NCI-H446 treated with DMSO at 0.1 percent for 48 hours (cell line): ENCODE data around the gene MYO1D.

ENCODE experiments used
- DNase-seq: peaks from one replicate; lab custom pipeline; 2025; lab: John Stamatoyannopoulos, UW

Gene MYO1D

DNA sequence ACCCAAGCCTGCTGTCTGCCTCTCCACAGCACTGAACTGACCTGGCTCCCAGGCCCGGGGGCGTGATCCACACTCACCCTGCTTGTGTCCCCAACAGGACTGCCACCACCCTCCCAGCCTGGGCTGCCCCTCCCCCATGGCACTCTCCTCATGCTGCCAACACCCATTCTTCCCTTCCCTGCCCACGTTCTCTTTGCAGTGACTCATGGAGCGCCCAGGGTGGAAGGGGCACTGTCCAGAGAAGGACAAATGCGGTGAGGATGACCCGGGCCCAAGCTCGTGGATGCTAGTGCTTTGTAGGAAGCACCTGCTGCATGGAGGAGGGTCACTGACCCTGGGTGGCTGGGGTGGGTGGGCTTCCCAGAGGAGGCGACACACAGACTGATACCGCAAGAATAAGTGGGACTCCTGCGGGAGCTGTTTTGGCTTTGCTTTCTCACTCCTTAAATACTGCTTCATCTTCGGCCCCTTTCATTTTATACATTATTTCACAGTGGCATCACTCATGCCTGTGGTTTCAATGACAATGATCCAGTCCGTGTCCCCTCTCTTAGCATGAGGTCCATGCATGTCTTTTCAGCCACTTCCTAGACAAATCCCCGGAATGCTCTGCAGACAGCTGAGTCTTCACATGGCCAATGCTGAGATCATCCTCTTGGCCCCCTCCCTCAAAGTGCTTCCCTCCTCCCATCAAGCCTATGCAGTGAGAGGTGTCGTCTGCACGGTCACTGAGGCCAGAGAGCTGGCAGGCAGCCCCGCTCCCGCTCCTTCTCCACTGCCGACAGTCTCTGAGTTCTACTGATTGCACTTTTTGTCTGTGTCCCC, 372.5 kb downstream of the MYO1D start:
- no peak for DNase-seq

DNA sequence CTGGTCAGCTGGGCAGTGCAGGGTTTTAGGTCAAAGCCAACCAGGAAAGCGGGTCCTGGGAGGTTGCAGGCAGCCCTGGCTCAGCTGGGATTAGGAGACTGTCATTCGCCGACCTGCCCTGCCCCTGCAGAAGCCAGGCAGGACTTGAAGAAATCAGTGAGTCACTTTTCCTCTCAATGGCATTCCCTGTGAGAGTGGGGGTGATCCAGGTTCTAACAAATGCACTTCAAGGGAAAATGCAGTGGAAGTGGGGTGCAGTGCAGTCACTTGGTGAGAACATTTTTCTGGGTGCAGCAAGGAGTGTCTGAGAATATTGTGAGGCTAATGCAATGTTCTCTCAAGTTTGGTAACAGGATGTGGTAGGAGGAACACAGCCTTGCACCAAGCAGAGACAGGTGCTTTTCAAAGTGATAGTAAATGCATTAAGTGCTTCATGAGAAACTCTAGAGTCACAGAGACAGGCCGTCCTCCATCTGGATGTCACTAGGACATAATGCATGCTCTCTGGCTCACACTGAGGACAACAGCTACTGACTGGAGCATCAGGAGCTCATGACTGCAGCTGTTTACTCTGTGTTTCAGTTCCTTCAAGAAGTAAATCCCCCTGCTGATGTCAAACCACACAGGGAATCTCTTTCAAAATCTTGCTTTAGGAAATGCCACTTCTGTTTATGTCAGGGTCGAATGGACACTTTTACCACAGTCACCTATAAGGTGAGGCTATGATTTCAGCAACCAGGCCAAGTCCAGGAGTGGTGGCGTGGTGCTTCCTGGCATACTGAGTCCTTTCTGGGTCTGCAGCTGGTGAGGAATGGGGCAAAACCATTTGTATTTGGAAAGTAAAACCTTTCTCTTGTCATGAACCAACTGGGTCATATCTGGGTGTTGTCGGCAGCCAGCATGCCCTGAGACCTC, 373.4 kb downstream of the MYO1D start:
- DNase-seq, result no peak

- no peak for DNase-seq
These were observed 374.2 kb downstream of the MYO1D start for GRCh38 chr17:32502710-32503109.

DNA sequence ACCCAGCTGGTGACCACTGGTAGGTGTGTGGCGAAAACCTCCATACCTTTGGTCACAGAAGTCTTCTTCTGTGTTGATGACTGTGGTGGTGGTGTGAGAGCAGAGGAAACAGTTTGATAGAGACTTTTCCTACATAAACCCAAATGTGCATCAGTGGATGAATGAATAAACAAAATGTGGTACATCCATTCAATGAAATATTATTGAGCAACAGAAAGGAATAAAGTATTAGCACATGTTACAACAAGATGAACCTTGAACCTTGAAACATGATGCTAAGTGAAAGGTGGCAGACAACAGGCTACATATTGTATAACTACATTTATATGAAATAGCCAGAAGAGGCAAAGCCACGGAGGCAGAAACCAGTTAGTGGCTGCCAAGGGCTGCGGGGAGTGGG, 374.9 kb downstream of the MYO1D start:
- DNase-seq, result no peak

DNA sequence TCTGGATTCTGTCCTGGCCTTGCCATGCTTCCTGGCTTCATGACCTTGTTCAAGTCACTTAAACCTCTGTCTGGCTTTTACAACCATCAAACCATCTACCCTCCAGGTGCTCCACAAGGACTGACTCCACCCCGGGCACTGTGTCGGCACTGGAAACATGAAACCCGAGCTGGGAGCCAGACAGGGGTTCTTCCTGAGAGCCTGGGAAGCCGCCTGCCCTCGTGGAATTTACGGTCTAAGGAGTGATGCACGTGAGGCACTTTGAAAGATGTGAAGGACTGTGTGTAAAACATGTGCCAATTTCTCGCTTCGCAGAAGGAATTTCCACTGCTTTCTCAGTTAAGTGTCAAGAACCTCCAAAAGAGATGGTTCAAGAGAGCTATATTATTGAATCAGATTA, 378.5 kb downstream of the MYO1D start:
- no peak for DNase-seq

GRCh38 chr17:32497431-32498205, 379.3 kb downstream of the MYO1D start:
- no peak for DNase-seq

DNA sequence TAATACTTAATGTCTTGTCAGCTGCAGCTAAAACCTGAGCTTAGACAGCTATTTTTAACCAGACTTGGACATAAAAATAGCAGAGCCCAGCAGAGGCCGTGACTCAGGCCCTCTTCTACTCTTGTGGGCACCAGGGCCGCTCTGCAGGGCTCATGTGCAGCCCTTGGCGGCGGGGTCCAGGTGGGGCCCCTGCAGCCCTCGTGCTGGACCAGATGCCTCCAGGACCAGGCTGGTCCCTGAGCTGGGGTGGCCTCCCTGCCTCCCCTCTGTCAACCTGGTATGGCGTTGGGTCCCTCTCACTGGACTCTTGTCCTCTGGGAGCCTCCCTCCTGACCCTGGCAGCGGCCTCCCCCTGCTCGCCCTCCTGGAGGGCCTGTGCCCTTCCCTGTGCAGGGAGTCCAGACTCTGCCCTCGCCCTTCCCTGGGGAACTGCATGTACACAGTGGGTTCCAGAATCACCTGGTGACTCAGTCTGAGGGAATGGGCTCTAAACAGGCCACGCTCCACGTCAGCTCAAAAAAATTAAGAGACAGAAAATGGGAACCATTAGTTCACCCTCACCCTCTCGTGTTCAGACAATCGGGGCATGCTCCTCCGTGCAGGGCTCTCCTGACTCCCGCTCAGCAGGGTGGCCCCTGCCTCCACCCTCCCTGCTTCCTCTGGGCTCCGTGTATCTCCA, 380.4 kb downstream of the MYO1D start:
- no peak for DNase-seq

DNA sequence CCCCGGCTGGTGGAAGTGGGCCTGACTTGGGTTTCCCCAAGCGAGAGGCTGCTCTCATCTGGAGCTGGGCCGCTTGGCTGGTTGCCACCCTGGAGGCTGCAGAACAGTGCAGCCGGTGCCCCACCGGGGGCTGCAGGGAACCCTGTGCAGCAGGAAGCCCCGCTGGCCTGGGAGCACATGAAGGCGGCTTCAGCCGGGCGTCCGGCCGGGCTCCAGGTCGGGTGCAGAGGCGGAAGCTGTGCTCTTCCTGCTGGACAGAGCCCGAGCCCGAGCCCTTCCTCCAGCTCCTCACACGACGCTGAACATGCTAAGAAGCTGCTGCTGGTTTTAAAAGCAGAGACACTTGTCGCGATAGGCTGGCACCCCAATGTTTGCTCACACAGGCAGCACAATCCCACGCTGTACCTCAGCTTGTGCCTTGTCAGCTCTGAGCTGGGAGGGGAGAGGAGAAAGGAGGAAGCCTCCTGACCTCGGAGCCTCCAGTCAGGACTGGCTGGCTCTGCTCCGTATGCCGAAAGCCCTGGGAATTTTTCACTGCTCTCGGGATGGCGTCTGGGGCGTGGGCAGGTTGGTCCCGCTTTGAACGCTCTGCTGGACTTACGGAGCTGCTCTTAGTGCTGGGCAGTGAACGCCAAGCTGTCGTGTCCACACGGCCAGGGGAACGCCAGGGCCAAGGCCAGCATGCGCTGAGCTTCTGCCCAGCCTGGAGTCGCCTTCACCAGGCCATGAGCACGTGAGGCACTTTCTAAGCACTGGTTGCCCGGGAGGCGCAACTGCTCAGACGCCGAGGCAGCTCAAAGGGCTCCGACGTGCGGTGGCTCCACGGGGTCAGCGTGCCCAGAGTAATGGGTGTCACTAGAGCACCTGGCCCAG, 381.3 kb downstream of the MYO1D start:
- no peak for DNase-seq

- DNase-seq, result peak; percentile 79
These were observed 382.1 kb downstream of the MYO1D start for GRCh38 chr17:32494621-32495358.

GRCh38 chr17:32493976-32494513, 382.9 kb downstream of the MYO1D start:
- no peak for DNase-seq

DNA sequence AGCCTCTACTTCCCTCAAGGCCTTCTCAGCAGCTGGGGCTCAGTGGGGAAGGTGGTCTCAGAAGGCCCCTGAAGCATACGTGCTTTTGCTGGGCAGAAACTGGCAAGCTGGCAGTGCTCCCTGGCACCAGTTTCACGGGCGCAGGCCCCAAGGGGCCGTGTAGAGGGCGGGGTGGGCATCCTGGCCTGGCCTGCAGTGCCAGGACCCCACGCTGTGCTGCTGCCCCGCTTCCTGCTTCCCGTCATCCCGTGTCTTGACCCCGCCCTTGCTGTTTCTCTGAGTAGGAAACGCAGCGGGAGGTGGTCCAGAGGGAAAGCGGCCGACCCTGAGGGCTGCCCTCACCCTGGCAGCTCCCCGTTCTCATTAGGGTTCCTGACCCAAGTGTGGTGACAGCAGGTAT, 383.4 kb downstream of the MYO1D start:
- no peak for DNase-seq

DNA sequence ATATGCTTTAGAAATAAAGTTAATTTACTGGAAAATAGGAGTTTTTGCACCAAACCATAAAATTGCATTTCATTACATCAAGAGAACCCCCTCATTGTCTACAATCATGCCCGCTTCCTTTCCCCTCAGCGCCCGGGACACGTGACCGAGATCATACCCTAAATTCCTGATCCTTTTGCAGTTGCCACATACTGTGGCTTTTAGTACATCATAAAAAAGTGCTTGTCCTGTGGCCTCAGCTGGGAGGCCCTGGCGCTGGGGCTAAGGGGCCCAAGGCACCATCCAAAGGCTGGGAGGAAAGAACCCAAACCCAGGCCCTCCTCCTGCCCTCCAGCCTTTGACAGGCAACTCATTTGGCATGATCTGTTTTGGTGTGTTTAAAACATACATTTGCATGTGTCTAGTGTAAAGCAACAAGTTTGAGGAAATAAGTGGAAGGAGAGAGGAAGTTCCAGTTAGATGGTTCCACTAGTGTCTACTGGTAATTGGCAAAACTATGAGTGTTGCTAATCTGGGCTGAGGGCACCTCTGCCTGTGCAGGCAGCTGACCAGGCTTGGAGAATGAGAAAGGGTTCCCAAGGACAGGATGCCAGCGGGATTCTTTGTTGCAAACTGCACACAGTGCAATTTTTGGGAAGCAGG, 384.2 kb downstream of the MYO1D start:
- no peak for DNase-seq

DNA sequence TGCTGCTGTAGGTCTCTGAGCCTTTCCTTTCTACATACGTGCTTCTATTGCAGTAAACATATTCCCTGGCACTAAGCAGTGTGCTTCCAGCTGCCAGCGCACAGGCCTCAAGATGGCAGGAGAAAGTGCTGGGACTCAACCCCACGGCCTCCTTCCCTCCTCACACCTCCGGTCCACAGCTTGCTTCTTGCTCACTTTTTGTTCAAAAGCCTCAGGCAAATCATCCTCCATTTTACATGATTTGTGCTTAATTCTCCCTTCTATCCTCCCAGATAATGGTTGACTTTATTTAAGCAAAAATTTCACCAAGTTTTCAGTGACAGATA, 384.7 kb downstream of the MYO1D start:
- DNase-seq, result no peak

GRCh38 chr17:32491371-32492263, 385.3 kb downstream of the MYO1D start:
- no peak for DNase-seq

DNA sequence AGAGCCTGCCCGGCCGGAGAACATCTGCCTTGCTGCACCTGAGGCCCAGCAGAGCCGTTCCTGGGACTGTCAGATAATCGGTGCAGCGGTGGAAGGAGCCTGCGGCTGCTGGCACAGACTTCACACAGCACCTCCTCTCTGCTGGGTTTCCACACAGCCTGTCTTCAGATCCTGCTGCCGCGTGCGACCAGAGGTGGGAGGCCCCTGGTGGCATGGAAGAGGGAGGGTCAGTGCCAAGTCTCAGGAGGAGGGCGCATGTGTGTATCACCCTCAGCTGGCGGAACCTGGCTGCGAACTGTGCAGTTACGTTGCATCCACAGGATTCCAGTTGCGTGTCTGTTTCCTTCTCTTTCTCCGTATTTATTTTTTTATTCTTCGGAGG, 386.8 kb downstream of the MYO1D start:
- DNase-seq, result peak; percentile 5

- no peak for DNase-seq
These were observed 387.4 kb downstream of the MYO1D start for GRCh38 chr17:32489320-32490100.

- DNase-seq, result no peak
These were observed 388.2 kb downstream of the MYO1D start for GRCh38 chr17:32488604-32489180.
